Measurements from ENCODE around the gene PCDH15.

- TF ChIP-seq, protein P1, sequence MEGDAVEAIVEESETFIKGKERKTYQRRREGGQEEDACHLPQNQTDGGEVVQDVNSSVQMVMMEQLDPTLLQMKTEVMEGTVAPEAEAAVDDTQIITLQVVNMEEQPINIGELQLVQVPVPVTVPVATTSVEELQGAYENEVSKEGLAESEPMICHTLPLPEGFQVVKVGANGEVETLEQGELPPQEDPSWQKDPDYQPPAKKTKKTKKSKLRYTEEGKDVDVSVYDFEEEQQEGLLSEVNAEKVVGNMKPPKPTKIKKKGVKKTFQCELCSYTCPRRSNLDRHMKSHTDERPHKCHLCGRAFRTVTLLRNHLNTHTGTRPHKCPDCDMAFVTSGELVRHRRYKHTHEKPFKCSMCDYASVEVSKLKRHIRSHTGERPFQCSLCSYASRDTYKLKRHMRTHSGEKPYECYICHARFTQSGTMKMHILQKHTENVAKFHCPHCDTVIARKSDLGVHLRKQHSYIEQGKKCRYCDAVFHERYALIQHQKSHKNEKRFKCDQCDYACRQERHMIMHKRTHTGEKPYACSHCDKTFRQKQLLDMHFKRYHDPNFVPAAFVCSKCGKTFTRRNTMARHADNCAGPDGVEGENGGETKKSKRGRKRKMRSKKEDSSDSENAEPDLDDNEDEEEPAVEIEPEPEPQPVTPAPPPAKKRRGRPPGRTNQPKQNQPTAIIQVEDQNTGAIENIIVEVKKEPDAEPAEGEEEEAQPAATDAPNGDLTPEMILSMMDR (IDR thresholded peaks at IDR 0.05): no peak
- TF ChIP-seq POLR2A (IDR thresholded peaks at IDR 0.05): no peak
Measured at GRCh38 chr10:53765311-53765710, 1035.7 kb downstream of the PCDH15 start.

Data from testis (tissue), 2 donors.